HL-60/S4 treated with retinoic acid at 250 ng/mL for 4 days and 3 days (cell line): ENCODE data around the gene MAP3K7CL.

Experiments used
- in situ Hi-C: fragments of 300-500 bp; cut with MboI; formaldehyde crosslinking; loops from 2 replicates; pipeline ENCODE4 v1.7.0; 2022; ENCODE audit warnings: low sequenced_read_pairs

Gene MAP3K7CL

DNA sequence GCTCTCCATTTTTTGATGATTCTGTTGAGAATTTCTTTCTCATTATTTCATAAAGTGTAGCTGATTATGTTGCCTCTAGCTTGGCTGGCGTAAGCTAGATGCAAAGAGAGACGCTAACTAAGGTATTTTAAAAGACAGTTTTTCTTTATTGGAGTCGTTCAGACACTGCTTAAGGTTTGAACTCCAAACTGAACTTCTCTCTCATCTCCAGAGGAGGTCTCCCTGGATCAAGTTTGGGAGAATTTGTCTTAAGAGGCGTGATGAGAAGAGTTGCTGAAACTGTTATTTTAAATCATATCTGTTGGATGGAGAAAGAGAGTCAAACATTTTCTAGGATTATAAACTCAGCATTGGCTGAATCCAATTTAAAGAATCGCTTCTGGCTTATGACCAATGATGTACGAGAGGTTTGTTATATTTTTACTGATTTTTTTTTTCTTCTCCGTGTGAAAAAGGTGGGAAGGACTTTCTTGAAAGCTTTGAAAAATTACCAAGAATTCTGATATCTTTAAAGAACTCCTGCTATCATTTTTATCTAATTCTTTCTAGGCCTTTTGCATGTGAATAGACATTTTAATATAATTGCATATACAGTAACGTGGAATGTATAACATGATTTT, 34.0 kb downstream of the MAP3K7CL start:
- in situ Hi-C loops, result loop anchor here (10.0 kb wide), 1 partner anchor 210 kb away; no protein-coding TSS in a partner anchor

DNA sequence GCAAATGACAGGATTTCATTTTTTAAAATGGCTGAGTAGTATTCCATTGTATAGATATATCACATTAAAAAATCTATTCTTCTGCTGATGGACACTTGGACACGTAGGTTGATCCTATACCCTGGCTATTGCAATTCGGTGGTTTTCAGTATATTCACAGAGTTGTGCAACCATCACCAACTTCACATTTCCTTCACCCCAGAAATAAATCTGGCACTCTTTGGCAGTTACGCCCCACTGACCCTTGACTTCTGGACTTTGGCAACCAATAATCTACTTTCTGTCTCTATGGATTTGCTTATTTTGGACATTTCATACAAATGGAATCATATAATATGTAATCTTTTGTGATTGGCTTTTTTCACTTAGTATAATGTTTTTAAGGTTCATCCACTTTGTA, 35.9 kb downstream of the MAP3K7CL start:
- in situ Hi-C loops, result loop anchor here (10.0 kb wide), 1 partner anchor 208 kb away; no protein-coding TSS in a partner anchor

DNA sequence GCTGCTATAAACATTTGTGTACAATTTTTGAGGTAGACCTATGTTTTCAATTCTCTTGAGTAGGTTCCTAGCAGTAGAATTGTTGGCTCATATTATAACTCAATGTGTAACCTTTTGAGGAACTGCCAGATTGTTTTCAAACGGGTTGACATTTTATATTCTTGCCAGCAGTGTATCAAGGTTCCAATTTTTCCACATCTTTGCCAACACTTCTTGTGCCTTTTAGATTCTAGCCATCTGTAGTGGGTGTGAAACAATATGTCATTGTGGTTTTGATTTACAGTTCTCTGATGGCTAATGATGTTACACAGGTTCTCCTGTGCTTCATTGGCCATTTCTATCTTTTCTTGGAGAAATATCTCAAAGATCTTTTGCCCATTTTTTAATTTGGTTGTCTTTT, 36.4 kb downstream of the MAP3K7CL start:
- in situ Hi-C loops, result loop anchor here (10.0 kb wide), 1 partner anchor 208 kb away; no protein-coding TSS in a partner anchor

DNA sequence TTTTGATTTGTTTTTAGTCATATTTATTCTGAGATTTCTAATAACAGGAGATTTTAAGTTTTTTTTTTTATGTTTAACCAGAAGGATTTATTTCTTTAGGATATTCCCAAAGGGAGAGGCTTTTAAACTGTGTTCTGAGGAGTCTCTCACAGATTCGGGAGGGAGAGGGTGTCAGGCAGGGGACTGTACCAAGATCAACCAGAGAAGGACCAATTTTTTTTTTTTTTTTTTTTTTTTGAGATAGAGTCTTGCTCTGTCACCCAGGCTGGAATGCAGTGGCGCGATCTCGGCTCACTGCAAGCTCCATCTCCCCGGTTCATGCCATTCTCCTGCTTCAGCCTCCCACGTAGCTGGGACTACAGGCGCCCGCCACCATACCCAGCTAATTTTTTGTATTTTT, 37.0 kb downstream of the MAP3K7CL start:
- in situ Hi-C loops, result loop anchor here (10.0 kb wide), 1 partner anchor 207 kb away; no protein-coding TSS in a partner anchor

DNA sequence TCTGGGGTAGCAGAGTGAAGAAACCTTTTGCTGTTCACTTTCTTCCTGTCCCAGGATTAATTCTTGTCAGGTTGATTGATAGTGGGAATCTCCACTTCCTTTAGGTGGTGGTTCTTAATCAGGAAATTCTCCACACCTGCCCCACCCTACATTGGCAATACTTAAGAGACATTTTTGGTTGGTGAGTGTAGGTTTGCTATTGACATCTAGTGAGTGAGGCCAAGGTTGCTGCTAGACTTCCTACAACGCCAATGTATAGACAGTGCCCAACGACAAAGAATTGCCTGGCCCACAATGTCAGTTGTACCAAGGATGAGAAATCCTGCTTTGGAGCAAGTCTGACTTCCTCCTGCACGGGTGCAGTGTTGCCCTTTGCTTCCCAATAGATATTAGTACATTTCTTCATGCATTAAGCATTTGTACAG, 38.5 kb downstream of the MAP3K7CL start:
- in situ Hi-C loops, result loop anchor here (10.0 kb wide), 1 partner anchor 206 kb away; no protein-coding TSS in a partner anchor

DNA sequence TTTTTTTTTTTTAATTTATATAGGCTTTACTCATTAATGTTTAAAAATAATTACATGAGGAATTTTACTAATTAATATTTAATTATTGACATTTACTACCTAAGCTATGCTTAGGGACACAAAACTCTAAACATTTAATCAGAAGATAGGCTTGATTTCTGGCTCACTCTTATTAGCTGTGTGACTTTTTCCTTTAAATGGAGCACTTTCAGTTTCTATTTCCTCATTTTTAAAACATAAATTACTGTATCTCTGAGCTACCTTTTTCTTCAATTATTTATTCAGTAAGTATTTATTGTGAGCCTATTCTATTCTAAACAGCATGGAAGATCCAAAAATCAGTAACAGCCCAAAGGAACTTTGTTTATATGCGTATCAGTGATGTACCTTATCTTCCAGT, 40.5 kb downstream of the MAP3K7CL start:
- in situ Hi-C loops, result no loop called here

DNA sequence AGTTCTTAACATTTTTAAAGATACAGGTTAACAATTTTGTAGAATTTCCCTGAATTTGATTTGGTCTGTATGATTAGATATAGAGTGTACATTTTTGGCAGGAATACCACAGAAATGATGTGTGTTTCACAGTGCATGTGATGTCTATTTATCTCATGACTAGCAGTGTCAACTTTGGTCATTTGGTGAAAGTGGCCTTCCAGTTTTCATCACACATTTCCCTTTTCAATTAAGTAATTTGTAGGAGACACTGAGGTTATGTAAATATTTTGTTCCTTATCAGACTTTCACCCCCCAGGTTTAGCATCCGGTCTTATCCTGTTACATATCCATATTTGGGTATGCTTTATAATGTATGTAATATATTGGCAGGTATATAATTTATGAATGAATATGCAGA, 41.8 kb downstream of the MAP3K7CL start:
- in situ Hi-C loops, result no loop called here

DNA sequence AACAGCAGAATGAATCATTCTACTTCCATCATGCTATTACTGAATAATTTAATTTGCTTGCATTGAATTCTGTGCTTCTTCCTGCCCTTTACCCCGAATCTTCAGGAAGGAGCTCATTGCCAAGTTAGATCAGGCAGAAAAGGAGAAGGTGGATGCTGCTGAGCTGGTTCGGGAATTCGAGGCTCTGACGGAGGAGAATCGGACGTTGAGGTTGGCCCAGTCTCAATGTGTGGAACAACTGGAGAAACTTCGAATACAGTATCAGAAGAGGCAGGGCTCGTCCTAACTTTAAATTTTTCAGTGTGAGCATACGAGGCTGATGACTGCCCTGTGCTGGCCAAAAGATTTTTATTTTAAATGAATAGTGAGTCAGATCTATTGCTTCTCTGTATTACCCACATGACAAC, 44.2 kb downstream of the MAP3K7CL start:
- in situ Hi-C loops, result no loop called here

DNA sequence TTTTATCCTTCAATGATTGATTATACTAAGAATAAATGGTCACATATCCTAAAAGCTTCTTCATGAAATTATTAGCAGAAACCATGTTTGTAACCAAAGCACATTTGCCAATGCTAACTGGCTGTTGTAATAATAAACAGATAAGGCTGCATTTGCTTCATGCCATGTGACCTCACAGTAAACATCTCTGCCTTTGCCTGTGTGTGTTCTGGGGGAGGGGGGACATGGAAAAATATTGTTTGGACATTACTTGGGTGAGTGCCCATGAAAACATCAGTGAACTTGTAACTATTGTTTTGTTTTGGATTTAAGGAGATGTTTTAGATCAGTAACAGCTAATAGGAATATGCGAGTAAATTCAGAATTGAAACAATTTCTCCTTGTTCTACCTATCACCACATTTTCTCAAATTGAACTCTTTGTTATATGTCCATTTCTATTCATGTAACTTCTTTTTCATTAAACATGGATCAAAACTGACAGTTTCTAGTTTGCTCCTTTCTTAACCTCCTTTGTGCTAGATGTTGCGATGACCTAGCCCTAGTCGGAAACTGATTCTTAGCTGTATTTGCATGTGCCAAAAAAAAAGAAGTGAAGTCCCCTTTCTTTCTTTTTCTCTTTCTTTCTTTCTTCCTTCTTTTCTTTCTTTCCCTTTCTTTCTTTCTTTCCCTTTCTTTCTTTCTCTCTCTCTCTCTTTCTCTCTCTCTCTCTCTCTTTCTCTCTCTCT, 45.1 kb downstream of the MAP3K7CL start:
- in situ Hi-C loops, result no loop called here

DNA sequence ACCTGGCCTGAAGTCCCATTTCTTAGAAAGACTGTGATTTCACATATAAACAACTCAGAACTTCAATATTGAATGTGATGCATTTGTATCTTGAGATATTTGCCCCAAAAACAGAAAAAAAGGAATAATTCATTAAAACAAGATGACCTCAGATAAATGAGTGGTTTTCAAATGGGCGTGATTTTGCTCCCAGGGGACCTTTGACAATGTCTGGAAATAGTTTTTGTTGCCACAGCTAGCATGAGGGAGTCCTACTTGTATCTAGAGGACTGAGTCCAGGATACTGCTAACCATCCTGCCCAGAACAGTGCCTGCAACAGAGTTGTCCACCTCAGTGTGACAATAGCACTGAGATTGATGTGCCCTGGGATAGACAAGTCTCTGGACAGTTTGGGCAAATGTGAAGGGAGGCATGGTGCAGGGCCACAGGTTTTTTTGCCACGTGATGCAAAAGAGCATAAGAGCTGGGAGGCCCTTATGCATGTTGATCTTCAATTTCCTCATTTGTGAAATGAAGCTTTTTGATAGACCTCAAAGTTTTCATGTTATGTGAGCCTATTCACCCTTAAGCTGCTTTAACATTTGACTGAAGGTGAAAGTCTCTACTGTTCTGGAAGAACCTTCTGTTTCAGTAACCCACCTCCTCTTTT, 46.2 kb downstream of the MAP3K7CL start:
- in situ Hi-C loops, result no loop called here

DNA sequence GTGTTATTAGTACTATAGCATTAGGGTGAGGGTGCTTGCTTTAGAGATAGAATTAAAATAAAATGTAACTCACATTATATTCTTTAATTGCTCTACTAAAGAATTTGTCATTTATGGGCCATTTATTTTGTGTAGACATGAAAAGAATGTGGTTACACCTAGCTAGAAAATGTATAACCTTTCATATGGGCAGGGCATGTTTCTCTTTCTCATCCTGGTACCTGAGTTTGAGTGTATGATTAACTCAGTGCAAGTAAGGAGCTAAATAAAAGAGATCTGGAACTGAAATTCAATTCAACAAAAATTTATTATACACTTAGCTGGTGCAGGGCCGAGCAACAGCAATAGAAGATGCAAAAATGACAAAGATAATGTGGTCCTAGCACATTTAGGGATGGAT, 47.4 kb downstream of the MAP3K7CL start:
- in situ Hi-C loops, result no loop called here

DNA sequence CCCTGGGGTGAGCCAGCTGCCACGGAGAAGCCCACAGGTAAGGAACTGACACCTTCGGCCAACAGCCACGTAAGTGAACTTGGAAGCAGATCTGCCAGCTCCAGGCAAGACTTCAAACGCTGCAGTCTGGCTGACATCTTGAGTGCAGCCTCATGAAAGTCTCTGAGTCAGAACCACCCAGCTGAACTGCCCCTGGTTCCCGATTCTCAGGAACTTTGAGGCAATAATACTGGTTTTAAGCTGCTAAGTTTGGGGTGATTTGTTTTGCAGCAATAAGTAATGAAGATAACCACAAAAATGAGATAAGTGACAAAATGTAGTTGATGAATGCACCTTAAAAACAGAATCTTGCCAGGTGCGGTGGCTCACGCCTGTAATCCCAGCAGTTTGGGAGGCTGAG, 48.5 kb downstream of the MAP3K7CL start:
- in situ Hi-C loops, result no loop called here

DNA sequence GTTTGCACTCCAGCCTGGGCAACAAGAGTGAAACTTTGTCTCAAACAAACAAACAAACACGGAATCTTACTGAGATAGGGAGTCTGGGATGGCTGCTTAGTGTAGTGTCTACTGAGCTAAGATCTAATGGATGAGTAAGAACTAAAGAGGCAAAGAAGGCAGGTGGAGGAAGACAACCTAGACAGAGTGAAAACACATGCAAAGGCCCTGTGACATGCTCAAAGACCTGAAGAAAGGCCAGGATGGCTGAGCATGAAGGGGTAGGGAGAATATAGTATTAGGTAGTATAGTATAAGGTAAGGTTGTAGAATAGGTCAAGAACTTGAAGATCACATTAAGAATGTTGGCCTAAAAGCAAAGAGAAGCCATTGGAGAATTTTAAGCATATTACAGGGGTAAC, 49.1 kb downstream of the MAP3K7CL start:
- in situ Hi-C loops, result no loop called here

DNA sequence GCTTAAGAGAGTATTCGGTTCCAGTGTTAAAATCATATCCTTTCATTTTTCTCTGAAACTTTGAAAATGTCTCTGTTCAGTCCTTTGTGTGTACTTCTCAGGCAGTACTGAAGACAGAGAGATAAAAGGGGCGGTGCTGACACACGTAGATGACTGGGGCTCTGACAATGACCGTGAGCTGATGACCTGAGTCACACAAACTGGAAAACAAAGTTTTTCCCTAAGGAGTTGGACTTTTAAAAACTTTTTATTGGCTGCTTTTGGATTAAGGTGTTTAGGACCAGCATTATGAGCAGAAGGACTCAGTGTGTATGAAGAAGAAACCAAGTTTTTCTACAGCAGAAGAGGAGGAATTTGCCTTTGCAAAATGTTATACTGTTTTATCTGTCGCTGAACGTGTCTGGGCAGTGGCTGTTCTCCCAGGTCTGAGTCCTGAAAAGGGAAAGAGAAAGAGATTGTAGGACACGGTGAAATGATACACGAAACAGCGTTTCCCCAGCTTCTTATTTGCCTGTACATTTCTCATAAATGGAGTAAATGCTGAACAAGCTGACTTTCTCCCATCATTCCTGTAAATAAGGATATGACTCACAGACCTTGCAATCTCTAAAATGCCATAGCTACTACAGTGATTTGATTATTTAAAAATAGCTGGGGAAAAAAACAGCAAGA, 51.5 kb downstream of the MAP3K7CL start:
- in situ Hi-C loops, result no loop called here

DNA sequence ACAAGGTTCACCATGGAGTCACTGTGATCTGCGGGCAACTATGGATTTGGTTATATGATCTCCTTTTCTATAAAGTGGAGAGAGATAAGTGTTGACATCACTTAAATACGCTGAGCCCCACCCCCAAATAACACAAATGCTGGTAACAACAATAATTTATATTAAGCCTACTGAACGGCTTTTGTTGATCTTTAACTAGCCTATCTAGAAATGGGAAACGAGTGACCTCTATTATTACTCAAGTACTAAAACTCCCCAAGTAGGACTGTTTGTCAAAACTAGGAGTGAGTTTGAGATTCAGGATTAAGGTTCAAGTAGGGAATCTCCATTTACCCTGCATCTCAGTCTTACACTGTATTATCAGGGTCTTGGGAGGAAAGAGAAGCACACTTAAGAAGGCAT, 52.2 kb downstream of the MAP3K7CL start:
- in situ Hi-C loops, result no loop called here

DNA sequence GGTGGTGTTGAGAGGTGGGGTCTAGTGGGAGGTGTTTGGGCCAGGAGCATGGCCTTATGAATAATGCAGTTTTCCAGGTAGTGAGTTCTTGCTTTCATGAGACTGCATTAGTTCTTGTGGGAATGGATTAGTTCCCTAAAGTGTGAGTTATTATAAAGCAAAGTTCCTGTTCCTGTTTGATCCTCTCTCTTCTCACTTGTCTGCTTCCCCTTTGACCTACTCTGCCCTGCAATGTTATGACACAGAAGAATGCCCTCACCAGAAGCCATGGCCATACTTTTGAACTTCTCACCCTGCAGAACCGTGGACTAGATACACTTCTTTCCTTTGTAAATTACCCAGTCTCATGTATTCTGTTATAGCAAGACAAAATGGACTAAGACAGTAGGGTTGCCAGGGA, 53.6 kb downstream of the MAP3K7CL start:
- in situ Hi-C loops, result no loop called here

DNA sequence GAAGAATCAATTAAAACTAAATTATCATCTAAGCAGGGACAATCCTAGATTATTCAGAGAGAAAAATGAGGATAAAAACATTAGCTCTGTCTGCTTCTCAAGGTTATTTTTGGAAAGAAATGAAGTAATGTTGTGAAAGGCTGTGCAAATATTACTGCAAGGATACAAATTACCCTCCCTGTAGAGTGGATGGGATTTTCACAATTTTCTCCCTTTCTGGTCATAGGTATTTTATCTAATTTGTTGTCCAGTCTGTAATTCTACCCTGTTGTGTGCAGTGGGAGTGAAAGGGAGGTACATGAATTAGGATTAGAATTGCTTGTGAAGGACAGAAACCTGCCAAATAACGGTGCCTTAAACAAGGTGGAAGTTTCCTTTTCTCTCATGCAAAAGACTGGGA, 54.7 kb downstream of the MAP3K7CL start:
- in situ Hi-C loops, result no loop called here

DNA sequence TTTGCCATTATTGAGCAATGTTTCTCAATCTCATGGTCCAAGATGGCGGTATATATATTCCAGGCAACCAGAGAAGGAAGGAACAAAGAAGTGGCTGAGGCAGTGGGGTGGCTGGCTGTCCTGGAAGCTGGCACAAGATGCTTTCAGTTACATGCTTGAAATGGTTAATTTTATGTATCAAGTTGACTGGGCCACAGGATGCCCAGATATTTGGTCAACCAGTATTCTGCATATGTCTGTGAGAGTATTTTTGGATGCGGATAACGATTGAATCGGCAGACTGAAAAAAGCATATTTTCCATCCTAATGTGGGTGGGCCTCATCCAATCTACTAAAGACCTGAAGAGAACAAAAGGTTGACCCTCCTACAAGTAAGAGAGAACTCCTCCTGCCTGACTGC, 55.2 kb downstream of the MAP3K7CL start:
- in situ Hi-C loops, result no loop called here

DNA sequence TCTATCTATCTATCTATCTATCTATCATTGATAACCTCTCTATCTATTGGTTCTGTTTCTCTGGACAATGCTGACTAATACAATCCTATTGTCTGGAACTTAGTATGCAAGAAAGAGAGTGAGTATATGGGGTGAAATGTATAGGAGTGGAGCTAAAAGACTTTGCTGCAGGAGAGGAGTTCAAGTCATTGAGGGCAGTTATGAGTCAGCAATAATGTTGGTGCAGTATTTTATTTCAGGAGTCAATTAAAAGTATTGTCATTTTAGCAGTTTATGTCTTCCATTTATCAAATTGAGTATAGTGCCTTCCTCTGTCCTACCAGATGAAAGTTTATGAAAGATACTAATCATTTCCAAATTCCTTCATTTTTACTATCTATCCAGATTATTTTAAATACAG, 55.8 kb downstream of the MAP3K7CL start:
- in situ Hi-C loops, result no loop called here

DNA sequence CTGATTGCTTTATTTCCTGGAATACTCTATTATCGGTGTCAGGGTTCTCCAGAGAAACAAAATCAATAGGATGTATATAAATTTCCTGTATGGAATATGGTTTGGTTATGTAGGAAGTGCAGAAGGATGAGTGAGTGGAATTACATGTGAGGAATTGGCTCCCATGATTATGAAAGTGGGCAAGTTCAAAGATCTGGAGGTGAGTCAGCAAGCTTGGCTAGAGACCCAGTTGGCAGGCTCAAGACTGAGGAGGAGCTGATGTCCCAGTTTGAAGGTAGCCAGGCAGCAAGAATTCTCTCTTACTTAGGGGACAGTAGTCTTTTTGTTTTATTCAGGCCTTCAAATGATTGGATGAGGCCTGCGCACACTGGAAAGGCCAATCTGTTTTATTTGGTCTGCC, 57.5 kb downstream of the MAP3K7CL start:
- in situ Hi-C loops, result no loop called here

DNA sequence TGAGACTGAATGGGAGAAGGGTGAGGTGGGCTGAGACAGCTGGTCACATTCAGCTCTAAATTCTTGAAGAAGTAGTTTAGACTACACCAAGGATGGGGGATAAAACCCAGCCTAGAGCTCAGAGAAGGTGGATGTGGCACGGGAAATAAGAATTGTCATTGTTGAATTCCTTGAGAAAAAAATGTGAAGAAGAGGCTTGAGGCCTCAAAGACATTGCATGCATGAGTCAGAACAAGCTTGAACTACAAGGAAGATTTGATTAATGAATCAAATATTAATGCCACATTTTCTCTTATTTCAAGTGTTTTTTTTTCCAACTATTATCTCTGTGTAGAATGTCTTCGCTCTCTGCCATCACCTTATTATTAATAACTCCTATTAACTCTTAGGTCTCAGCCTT, 58.9 kb downstream of the MAP3K7CL start:
- in situ Hi-C loops, result no loop called here
